Activated CD4-positive, alpha-beta memory T cell treated with anti-CD3 and anti-CD28 coated beads, Interleukin-2, amount 10 ng/mL, durations not matched to agents 7 days and 5 days (primary cell): Measurements from ENCODE around the gene COLEC11. TPM values are rescaled to one million over a fixed set of nuclear protein-coding genes. Genes with fewer than 3 reads are reported as not detected.
"Not testable (repeated sequence)": the region's sequence is repeated elsewhere in the genome, so short reads cannot be mapped to it uniquely, and the experiment has no call there.

Experiments used
- CTCF ChIA-PET: fragments of 350-600 bp; sonication (Branson Sonifier 250); formaldehyde crosslinking; loops from one replicate; lab custom pipeline; 2021; ENCODE audit warnings: antibody characterized with exemption, inconsistent platforms; lab: Charles Lee
- POLR2A ChIA-PET: fragments of 350-600 bp; sonication (Branson Sonifier 250); formaldehyde crosslinking; loops from one replicate; lab custom pipeline; 2021; ENCODE audit warnings: antibody characterized with exemption; lab: Charles Lee
- DNase-seq: peaks from one replicate; pipeline ENCODE4 v3.0.0-alpha.2; 2020
- H3K27ac Mint-ChIP-seq: one replicate; pipeline ENCODE4 v1.8.0; 2021; ENCODE audit warnings: mild to moderate bottlenecking, mixed read lengths
- H3K27me3 Mint-ChIP-seq: one replicate; pipeline ENCODE4 v1.8.0; 2021; ENCODE audit warnings: mixed read lengths
- H3K36me3 Mint-ChIP-seq: one replicate; pipeline ENCODE4 v1.8.0; 2021; ENCODE audit warnings: low read depth, mixed read lengths
- H3K4me1 Mint-ChIP-seq: one replicate; pipeline ENCODE4 v1.8.0; 2021; ENCODE audit warnings: mixed read lengths
- H3K4me3 Mint-ChIP-seq: one replicate; pipeline ENCODE4 v1.8.0; 2021; ENCODE audit warnings: mild to moderate bottlenecking, mixed read lengths
- H3K9me3 Mint-ChIP-seq: one replicate; pipeline ENCODE4 v1.8.0; 2021; ENCODE audit warnings: mixed read lengths
- total RNA-seq, 2 experiments: library from RNA; stranded (reverse); gene quantifications; one replicate each; pipeline ENCODE4 v1.2.3, GENCODE V29; 2021

COLEC11 gene
- total RNA-seq, 2 experiments from 2014 or later: not detected

- Mint-ChIP-seq H3K4me1 (no peaks in the 10 kb centered on the region), H3K4me3 (no peak overlapping the region), H3K27ac (no peak overlapping the region), H3K9me3 (no peaks in the 10 kb centered on the region), H3K27me3 (no peaks in the 10 kb centered on the region), H3K36me3 (no peaks in the 10 kb centered on the region)
- POLR2A ChIA-PET: no interaction called here
- CTCF ChIA-PET: no interaction called here
- no peak for DNase-seq
These were observed 39.7 kb downstream of the COLEC11 start for GRCh38 chr2:3634596-3635121.

- no peaks in the 10 kb centered on the region for H3K36me3 Mint-ChIP-seq
- DNase-seq: no peak
- H3K27ac Mint-ChIP-seq: no peak overlapping the region
- ChIA-PET POLR2A (no interaction called here), CTCF (no interaction called here)
- H3K9me3 Mint-ChIP-seq: no peaks in the 10 kb centered on the region
- no peak overlapping the region for H3K4me3 Mint-ChIP-seq
- no peaks in the 10 kb centered on the region for H3K4me1 Mint-ChIP-seq
- H3K27me3 Mint-ChIP-seq: no peaks in the 10 kb centered on the region
These were observed 40.5 kb downstream of the COLEC11 start for GRCh38 chr2:3635171-3635974.

GRCh38 chr2:3635975-3636327 lies 41.0 kb downstream of the COLEC11 start:
- POLR2A ChIA-PET, H3K4me1 Mint-ChIP-seq, H3K36me3 Mint-ChIP-seq, CTCF ChIA-PET, DNase-seq, H3K27me3 Mint-ChIP-seq, H3K27ac Mint-ChIP-seq, H3K4me3 Mint-ChIP-seq, H3K9me3 Mint-ChIP-seq: not testable (repeated sequence)

- H3K36me3 Mint-ChIP-seq: no peaks in the 10 kb centered on the region
- CTCF ChIA-PET: no interaction called here
These were observed 41.8 kb downstream of the COLEC11 start for GRCh38 chr2:3636586-3637310.

GRCh38 chr2:3637311-3637675 lies 42.4 kb downstream of the COLEC11 start:
- H3K4me3 Mint-ChIP-seq: no peak overlapping the region
- CTCF ChIA-PET: no interaction called here
- H3K4me1 Mint-ChIP-seq: no peaks in the 10 kb centered on the region
- H3K27me3 Mint-ChIP-seq: no peaks in the 10 kb centered on the region
- POLR2A ChIA-PET: interaction anchor here (0.6 kb wide), 1 partner anchor 507 kb away, joined by 4 read pairs; no protein-coding TSS in a partner anchor
- H3K27ac Mint-ChIP-seq: no peak overlapping the region
- no peaks in the 10 kb centered on the region for H3K36me3 Mint-ChIP-seq
- H3K9me3 Mint-ChIP-seq: no peaks in the 10 kb centered on the region
- no peak for DNase-seq

More at GRCh38 chr2:3636586-3637310, 41.8 kb downstream of the COLEC11 start:
- Mint-ChIP-seq H3K27ac (no peak overlapping the region), H3K27me3 (no peaks in the 10 kb centered on the region), H3K4me1 (no peaks in the 10 kb centered on the region), H3K4me3 (no peak overlapping the region), H3K9me3 (no peaks in the 10 kb centered on the region)
- POLR2A ChIA-PET: interaction anchor here (0.6 kb wide), 1 partner anchor 507 kb away, joined by 4 read pairs; no protein-coding TSS in a partner anchor
- DNase-seq: no peak

- no peak for DNase-seq
- no peaks in the 10 kb centered on the region for H3K27me3 Mint-ChIP-seq
- POLR2A ChIA-PET: interaction anchor here (0.6 kb wide), 1 partner anchor 508 kb away, joined by 4 read pairs; no protein-coding TSS in a partner anchor
- no peaks in the 10 kb centered on the region for H3K9me3 Mint-ChIP-seq
- H3K4me1 Mint-ChIP-seq: no peaks in the 10 kb centered on the region
- H3K27ac Mint-ChIP-seq: no peak overlapping the region
- CTCF ChIA-PET: no interaction called here
- no peaks in the 10 kb centered on the region for H3K36me3 Mint-ChIP-seq
- H3K4me3 Mint-ChIP-seq: no peak overlapping the region
These were observed 43.0 kb downstream of the COLEC11 start for GRCh38 chr2:3637692-3638455.

- CTCF ChIA-PET: no interaction called here
- POLR2A ChIA-PET: no interaction called here
- DNase-seq: no peak
- no peaks in the 10 kb centered on the region for H3K4me1 Mint-ChIP-seq
- no peaks in the 10 kb centered on the region for H3K9me3 Mint-ChIP-seq
- no peaks in the 10 kb centered on the region for H3K36me3 Mint-ChIP-seq
- H3K27me3 Mint-ChIP-seq: no peaks in the 10 kb centered on the region
- H3K27ac Mint-ChIP-seq: no peak overlapping the region
- H3K4me3 Mint-ChIP-seq: no peak overlapping the region
These were observed 43.5 kb downstream of the COLEC11 start for GRCh38 chr2:3638456-3638810.

- Mint-ChIP-seq H3K36me3 (no peaks in the 10 kb centered on the region), H3K4me3 (no peak overlapping the region), H3K27me3 (no peaks in the 10 kb centered on the region), H3K4me1 (no peaks in the 10 kb centered on the region), H3K27ac (no peak overlapping the region), H3K9me3 (no peaks in the 10 kb centered on the region)
- POLR2A ChIA-PET: no interaction called here
- no peak for DNase-seq
- CTCF ChIA-PET: no interaction called here
These were observed 44.2 kb downstream of the COLEC11 start for GRCh38 chr2:3639015-3639630.

GRCh38 chr2:3639653-3640052 lies 44.7 kb downstream of the COLEC11 start:
- CTCF ChIA-PET: no interaction called here
- H3K36me3 Mint-ChIP-seq: no peaks in the 10 kb centered on the region

GRCh38 chr2:3641181-3641580 lies 46.3 kb downstream of the COLEC11 start:
- Mint-ChIP-seq H3K36me3 (no peaks in the 10 kb centered on the region), H3K4me3 (no peak overlapping the region), H3K4me1 (no peaks in the 10 kb centered on the region), H3K27ac (no peak overlapping the region), H3K9me3 (no peaks in the 10 kb centered on the region), H3K27me3 (no peaks in the 10 kb centered on the region)
- POLR2A ChIA-PET: no interaction called here
- CTCF ChIA-PET: no interaction called here
- no peak for DNase-seq

More at GRCh38 chr2:3639653-3640052, 44.7 kb downstream of the COLEC11 start:
- no peak overlapping the region for H3K27ac Mint-ChIP-seq
- no peak overlapping the region for H3K4me3 Mint-ChIP-seq
- no peaks in the 10 kb centered on the region for H3K9me3 Mint-ChIP-seq
- POLR2A ChIA-PET: no interaction called here
- no peaks in the 10 kb centered on the region for H3K27me3 Mint-ChIP-seq
- DNase-seq: no peak
- no peaks in the 10 kb centered on the region for H3K4me1 Mint-ChIP-seq

- POLR2A ChIA-PET: no interaction called here
- no peak for DNase-seq
- CTCF ChIA-PET: interaction anchor here (1.1 kb wide), 1 partner anchor 10 kb away, joined by 3 read pairs; no protein-coding TSS in a partner anchor
These were observed 47.0 kb downstream of the COLEC11 start for GRCh38 chr2:3641841-3642421.

GRCh38 chr2:3642521-3643215 lies 47.8 kb downstream of the COLEC11 start:
- POLR2A ChIA-PET: no interaction called here
- no peak for DNase-seq
- no peak overlapping the region for H3K27ac Mint-ChIP-seq

More at GRCh38 chr2:3641841-3642421, 47.0 kb downstream of the COLEC11 start:
- Mint-ChIP-seq H3K4me3 (no peak overlapping the region), H3K27me3 (no peaks in the 10 kb centered on the region), H3K4me1 (no peaks in the 10 kb centered on the region), H3K36me3 (no peaks in the 10 kb centered on the region), H3K9me3 (no peaks in the 10 kb centered on the region), H3K27ac (no peak overlapping the region)

More at GRCh38 chr2:3642521-3643215, 47.8 kb downstream of the COLEC11 start:
- H3K4me3 Mint-ChIP-seq: no peak overlapping the region
- no peaks in the 10 kb centered on the region for H3K4me1 Mint-ChIP-seq
- H3K27me3 Mint-ChIP-seq: no peaks in the 10 kb centered on the region
- H3K9me3 Mint-ChIP-seq: no peaks in the 10 kb centered on the region
- H3K36me3 Mint-ChIP-seq: no peaks in the 10 kb centered on the region
- CTCF ChIA-PET: interaction anchor here (1.1 kb wide), 1 partner anchor 9 kb away, joined by 3 read pairs; no protein-coding TSS in a partner anchor
